ENCODE measurements around the gene NAA35.
"Not testable (repeated sequence)": the region's sequence is repeated elsewhere in the genome, so short reads cannot be mapped to it uniquely, and the experiment has no call there.

Gene NAA35

DNA sequence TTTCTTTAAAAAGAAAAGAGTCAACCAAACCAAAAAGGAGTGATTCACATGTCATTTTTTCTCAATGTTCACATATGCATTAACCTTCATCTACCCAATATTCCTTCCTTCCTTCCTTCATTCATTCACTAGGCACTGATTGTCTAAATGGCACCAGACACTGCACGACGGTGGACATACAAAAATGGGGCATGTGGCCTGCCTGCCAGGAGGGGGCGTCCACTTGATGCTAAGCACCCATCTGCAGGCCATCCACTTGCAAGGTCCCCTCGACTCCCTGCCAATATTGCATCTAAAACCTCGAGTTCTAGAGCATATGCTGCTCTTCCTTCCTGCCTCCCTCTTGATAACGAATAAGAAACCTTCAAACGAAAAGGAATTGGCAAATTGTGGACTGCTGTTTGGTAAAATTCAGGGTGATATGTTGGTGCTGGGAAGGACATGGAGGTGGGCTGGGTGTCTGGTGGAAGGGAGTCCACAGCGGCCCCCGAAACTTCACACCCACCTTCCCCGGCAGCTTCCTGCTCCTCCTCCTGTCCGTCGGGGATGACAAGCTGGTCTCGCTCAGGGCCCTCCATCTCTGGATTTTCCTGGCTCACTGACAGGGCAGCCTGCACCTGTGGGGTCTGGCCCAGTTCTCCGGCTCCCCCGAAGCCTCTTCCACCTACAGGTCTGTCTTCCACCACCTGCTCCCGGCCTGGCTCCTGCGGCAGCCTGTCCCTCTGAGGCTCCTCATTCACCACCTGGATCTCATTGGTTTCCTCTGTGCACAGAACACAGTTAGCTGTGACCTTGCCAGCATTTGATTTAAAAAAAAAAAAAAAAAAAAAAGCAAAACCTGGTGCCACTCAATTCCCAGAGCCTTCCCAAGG is 94.2 kb downstream of the NAA35 start:
- no peak for DNase-seq (ENCODE audit: low spot score)

DNA sequence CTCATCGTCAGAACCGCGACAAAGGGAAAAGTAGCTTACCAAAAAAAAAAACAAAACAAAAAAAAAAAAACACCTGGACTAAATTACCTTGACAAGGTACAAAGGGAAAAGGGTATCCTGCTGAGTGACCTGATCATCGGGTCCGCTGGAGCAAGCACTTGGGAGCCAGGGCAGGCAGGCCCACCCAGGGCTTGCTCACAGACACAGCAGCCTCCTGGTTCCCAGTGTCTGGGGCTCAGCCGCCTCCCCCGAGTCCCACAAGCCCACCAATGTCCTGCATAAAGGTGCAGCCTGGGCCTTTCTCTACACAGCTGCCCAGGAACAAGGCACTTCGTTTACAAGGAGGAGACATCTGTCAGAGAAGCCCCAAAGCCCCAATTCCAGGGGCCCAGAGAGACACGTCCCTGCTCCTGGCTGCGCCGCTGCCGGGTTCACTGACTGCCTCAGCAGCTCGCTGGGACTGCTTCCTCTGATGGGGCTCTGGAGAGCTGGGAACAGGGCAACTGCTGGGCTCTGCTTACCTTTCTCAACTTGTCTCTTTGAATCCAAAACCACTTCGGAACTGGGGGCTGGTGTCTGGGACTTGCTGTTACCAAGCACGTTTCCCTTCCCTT is 95.0 kb downstream of the NAA35 start:
- DNase-seq (ENCODE audit: low spot score): no peak

DNA sequence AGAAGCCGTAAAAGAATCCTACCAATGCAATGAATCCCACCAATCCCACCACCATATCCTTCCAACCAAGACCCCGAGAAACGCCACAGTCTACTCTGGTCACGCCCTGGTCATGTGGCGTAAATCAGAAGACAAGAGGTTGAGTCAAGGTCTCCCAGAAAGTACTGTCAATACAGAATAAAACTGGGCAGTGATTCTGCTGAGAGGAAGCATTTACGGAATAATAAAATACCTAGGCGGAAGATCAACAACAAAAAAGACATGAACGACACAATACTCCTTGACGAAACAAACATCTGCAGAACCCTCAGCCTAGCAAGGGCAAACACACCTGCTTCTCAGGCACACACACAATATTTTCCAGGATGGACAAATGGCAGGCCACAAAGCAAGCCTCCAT is 95.6 kb downstream of the NAA35 start:
- no peak for DNase-seq (ENCODE audit: low spot score)

DNA sequence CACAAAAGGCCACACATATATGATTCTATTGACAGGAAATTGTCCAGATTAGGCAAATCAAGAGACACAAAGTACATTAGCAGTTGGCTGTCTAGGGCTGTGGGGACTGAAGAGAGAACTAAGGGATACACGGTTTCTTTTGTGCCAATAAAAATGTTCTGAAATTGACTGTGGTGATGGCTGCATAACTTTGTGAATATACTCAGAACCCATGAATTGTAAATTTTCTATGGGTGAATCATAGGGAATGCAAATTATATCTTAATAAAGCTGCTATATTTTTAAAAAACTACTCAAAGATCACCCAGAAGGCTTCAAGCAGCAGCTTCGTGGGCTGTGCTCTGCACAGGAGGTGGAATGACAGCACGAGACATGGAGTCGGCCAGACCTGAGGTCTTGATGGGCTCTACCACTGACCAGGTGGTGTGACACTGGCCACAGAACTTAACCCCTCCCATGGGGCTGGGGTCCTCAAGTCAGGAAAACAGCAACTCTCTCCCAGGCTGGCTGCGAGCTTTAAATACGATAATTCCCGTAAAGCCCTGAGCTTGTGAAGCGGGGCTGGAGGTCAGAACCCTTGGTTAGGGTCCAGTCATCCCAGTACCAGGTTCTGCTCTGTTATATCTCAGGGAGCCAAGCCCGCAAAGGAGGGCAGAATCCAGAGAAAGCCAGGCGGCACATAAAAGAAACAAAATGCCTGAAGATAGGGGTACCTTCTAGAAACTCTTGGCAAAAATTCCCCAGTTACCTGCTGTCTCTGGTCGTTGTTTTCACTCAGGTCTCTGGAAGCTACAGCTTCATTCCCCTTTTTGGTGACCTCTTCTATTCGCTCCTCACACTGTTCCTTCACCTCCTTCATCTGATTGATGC is 99.3 kb downstream of the NAA35 start:
- no peak for DNase-seq (ENCODE audit: low spot score)

DNA sequence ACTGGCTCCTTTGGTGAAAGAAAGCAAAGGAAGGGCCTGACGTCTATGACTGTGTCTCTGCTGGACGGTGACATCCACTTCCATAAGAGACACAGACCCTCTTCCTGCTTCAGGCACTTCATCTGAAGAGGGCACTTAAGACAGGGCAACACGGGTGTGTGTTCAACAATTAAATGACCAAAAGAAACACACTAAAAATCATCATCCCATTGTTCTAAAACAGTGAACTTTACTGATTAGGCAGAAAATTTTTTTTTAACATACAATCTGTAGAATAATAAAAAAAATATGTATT is 99.9 kb downstream of the NAA35 start:
- no peak for DNase-seq (ENCODE audit: low spot score)

DNA sequence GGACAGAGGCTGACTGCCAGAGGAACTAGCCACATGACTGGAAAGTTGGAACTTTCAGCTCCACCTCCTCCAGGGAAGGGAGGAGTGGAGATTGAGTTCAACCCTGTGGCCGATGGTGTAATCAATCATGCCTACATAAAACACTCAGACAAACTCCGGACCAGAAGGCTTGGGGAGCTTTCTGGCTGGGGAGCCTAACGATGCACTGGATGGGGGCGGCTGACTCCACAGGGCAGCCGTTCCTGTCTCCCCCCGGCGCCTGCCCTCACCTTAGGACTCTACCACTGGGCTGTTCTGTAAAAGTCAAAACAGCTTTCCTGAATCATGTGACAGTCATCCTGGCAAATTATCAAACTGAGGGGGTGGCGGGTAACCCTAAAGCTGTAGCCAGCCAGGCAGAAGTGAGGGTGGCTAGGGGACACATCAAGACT is 100.4 kb downstream of the NAA35 start:
- no peak for DNase-seq (ENCODE audit: low spot score)

DNA sequence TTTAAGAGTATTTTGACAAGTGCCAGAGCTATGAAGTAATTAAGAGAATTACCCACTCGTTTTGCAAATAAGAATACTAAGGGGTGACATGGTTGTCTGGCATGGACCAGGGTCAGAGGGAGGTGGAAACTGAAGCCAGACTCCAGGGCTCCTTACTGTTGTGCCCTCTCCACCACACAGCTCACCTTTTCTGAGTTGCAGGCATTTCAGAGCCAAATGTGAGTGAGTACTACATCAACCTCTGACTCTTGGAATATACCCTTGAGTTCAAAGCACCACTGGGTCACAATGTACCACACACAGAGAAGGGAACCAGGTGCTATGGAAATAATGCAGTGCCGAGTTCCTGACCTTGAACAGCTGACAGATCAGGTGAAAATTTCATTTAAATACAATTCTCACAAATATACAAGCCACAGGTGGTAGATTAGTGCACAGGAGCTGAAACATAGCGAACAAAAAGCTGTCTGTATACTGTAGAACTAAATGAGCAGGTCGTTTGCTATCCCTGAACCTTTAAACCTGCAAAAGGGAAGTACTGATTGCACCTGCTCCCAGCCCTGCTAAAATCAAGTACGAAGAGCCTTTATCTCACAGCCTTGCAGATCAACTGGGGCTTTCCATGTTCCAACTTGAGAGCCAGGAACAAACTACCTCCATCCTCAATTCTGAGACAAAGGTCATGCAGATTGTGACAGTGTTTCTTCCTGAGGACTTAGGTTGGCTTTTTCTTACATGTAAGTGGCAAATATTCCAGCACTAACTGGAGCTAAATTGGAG is 101.4 kb downstream of the NAA35 start:
- no peak for DNase-seq (ENCODE audit: low spot score)

DNA sequence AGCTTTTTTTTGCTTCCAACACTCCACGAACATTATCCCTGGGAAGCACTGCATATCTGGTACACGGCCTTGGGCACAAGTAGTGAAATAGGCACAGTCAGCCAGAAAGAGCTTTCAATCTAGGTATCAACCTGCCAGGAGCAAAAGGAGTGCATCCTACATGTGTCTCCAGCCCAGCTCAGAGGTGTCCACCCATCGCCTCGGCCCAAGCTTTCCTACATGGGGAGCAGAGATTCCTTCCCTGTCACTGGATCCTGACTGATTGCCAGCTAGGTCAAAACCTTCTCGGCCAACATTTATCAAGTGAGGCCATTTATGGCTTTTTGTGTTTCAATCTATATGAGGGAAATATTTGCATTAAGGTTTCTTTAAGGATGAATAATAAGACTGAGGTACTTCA is 102.6 kb downstream of the NAA35 start:
- DNase-seq (ENCODE audit: low spot score): peak; percentile 40

DNA sequence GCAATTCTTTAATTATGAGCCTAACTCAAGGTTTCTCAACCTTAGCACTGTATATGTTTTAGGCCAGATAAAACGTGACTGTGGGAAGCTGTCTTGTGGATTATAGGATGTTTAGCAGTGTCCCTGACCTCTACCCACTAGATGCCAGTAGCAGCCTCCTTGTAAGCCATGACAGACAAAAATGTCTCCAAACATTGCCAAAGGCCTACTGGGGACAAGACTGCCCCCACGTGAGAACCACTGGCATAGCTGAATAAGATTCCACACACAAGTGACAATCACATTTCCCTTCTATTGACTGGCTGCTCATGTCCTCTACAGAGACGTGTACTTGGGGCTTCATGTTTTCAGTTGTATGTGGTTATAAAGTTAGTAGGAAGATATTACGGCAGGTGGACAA is 103.1 kb downstream of the NAA35 start:
- DNase-seq (ENCODE audit: low spot score): no peak

DNA sequence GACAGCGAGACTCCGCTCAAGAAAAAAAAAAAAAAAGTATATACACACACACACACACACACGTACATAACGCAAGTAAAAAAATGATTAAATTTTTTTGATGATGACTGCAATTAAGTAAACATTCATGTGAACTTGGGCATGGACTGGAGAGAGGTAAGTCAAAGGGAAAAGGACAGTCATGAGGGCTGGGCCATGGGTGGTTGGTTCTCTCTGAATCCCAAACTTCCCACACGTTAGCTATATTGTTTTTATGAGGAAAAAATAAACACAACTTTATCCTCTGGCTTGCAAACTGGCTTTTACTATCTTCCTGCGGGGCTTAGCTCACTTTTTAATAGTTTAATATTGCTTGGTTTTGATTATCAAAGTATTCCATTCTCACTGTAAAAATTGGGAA is 104.7 kb downstream of the NAA35 start:
- DNase-seq (ENCODE audit: low spot score): peak; percentile 2

DNA sequence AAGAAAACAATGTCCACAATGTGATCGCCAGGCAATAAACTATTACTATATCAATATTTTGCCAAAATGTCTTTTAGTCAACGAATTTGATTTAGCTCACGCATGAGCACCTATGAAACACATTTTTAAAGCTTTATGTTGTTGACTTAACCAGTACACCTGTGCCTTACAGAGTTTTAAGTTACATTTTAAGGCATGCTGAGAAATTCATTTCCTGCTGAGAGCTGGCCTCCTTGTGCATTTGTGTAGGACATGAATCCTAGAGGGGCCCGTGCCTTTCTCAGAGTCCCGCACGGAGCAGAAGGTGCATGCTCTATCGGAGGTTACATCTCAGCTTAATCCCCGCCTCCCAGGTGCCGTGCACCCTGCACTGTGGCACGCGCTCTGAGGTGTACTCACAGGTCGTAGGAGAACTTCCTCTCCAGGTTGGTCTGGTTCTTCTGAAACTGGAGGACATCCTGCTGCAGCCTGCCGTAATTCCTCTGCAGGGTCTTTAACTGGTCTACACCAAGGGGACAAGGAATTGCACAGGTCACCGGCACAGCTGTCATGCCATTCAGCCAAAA is 105.2 kb downstream of the NAA35 start:
- no peak for DNase-seq (ENCODE audit: low spot score)

DNA sequence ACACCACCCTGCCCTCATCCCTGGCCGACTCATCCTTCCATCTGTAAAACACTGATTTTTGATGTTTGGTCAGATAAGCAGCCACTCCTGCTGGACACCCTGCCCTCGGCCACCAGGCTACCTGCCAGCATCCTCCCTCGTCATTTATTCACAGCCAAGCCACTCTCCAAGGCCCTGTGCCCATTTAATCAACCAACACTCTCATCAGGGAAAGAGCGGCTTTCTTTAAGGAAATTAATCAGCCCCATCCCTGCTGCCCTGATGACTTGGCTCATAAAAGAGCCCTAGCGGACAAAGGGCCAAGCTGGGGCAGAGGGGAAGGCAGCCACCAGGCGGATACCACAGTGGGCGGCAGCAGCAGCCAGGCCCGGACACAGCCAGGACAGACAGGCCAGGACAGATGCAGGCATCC is 106.0 kb downstream of the NAA35 start:
- no peak for DNase-seq (ENCODE audit: low spot score)

DNA sequence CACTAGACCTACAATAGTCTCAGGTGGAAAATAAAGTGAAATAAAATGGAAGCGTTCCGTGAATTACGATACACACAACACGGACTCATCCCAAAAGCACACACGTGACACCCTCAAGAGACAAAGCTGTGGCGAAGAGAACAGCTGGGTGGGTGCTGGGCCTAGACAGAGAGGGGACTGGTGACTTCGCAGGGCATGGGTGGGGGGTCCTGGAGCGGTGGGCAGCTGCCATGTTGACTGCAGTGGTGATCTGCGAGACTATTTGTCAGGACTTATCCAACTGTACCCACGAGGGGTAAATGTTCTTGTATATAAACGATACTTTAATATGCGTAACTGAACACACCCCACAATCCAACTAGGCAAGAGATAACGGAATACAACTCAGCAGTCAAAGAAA is 106.4 kb downstream of the NAA35 start:
- no peak for DNase-seq (ENCODE audit: low spot score)

DNA sequence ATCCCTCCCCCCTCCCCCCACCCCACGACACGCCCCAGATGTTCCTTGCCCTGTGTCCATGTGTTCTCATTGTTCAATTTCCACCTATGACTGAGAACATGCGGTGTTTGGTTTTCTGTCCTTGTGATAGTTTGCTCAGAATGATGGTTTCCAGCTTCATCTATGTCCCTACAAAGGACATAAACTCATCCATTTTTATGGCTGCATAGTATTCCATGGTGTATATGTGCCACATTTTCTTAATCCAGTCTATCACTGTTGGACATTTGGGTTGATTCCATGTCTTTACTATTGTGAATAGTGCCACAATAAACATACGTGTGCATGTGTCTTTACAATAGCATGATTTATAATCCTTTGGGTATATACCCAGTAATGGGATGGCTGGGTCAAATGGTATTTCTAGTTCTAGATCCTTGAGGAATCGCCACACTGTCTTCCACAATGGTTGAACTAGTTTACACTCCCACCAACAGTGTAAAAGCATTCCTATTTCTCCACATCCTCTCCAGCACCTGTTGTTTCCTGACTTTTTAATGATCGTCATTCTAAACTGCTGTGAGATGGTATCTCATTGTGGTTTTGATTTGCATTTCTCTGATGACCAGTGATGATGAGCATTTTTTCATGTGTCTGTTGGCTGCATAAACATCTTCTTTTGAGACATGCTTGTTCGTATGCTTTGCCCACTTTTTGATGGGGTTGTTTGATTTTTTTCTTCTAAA is 107.2 kb downstream of the NAA35 start:
- DNase-seq (ENCODE audit: low spot score): not testable (repeated sequence)

DNA sequence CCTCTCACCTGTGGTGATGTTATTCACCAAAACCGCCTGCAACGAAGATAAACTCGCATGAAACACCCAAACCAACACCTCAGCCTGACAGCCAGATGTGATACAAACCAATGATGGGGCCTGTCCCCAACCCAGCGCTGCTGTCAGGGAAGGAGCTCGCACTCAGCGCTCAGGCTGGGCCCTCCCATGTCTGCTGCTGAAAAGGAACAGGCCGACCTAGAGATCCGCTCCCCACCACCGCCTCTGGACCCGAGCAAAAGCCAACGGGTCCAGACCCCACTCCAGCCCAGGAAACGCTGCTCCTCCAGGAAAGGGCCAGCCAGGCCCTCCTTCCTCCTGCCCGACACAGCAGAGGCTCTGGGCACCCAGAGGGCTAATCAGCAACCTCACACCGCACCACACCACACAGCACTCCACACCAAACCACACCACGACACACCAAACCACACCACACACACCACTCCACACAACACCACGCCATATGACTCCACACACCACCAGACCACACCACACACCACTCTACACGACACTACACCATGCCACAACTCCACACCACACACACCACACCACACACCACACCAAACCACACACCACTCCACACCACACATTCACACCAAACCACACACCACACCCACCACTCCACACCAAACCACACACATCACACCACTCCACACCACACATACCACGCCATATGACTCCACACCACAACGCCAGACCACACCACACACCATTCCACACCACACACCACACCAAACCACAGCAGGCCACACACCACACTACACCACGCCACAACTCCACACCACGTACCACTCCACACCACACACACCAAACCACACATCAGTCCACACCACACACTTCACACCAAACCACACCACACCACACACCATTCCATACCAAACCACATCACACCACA is 111.9 kb downstream of the NAA35 start:
- DNase-seq (ENCODE audit: low spot score): no peak

DNA sequence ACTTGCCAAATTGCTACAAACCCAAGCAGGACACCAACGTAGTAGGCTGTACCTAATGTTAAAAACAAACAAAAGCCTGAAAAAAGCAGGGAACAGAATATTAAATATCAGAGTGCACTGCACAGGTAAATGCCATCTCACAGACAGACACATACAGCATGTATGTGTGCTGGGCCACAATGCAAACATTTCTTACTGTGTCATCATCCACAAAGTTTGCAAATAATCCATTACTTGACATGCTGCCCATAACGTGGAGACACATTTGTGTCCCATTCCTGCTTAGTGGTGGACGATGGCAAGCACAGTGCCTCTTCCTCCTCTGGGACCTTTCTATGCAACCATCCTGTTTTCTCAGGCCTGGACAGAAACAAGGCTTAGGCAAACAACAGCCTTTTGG is 113.7 kb downstream of the NAA35 start:
- DNase-seq (ENCODE audit: low spot score): no peak

DNA sequence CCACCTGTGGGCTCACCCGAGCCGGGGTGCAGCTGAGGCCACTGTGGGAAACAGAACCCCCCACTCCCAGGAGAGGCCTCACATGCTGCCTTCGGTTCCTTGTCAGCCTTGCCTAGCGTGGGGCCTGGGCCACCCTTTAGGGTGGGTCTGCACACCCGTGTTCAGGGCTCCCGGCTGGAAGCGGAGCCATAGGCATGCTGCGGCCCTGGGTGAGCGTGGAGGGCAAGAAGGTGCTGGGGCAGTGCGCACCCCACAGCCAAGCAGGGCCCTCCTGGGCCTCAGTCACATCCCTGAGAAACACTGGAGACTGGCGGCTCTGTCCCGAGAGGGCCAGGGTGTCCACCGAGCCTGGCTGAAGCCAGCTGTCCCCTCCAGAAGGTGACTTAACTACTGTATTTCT is 116.5 kb downstream of the NAA35 start:
- DNase-seq (ENCODE audit: low spot score): no peak

DNA sequence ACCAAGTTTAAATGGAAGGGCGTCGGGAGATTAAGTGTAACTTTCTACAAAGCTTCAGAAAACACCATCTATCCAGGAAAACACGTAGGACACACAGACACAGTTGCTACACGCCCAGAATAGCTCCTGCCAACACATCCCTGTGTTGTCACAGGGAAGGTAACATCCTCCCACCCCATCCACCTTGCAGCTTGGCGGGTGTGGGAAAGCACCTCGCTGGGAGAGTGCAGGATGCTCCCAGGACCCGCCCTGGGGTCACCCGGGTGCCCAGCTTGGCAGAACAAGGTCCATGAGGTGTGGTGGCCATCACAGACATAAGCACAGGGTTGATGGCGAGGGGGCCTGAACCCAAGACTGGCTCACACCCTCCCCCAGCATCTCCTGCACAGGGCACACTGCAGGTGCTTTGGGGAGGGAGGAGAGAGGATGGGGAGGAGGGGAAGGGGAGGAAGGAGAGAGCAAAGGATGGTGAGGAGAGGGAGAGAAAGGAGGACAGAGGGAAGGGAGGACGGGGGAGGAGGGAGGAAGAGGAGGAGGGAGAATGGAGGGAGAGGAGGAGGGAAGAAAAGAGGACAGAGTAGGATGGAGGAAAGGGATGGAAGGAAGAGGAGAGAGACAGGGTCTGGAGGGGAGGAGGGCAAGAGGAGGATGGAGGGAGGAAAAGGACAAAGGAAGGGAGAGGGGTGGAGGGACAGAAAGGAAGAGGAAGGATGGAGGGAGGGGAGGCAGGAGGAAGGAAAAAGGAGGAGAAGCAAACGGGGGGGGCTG is 121.2 kb downstream of the NAA35 start:
- no peak for DNase-seq (ENCODE audit: low spot score)
